ENCODE measurements around the gene RSPH10B2. TPM values are rescaled to one million over a fixed set of nuclear protein-coding genes. Genes with fewer than 3 reads are reported as not detected.
"Not testable (repeated sequence)": the region's sequence is repeated elsewhere in the genome, so short reads cannot be mapped to it uniquely, and the experiment has no call there.

The RSPH10B2 gene
- total RNA-seq, 1 experiment from 2014 or later, result 0.33 TPM

DNA sequence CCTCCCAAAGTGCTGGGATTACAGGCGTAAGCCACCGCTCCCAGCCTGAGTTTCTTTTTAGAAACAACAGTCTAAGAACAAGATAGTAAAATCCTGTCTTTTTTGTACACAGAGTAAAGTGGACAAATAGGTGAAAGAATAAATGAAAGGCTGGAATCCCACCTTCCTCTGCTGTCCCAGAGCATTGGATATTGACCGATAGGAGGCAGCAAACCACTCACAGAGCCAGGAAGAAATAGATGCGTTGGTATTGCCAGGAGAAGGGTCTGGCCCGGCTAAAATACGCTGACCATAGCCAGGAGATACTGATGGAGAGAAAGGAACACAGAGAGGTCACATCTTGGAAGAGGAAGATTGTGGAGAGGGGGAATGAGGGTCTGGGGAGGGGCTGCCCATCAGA, 35.8 kb upstream of the RSPH10B2 start:
- Histone ChIP-seq H3K4me1 (ENCODE audit: insufficient read depth, low read length) (no peaks in the 10 kb centered on the region), H3K4ac (ENCODE audit: low read depth, low read length) (no peak overlapping the region), H3K79me1 (ENCODE audit: insufficient read depth, low read depth, low read length, poor library complexity, severe bottlenecking) (no peaks in the 10 kb centered on the region), H2BK12ac (ENCODE audit: insufficient read length, low read depth, low read length) (no peak overlapping the region), H2BK15ac (ENCODE audit: low read depth, low read length) (no peak overlapping the region), H2BK5ac (ENCODE audit: insufficient read length, low read length) (no peak overlapping the region), H3K9me3 (ENCODE audit: control insufficient read depth, low read depth, low read length) (no peaks in the 10 kb centered on the region), H3T11ph (ENCODE audit: low read length) (no peak overlapping the region), H2AFZ (ENCODE audit: low read length) (no peak overlapping the region), H3K4me2 (ENCODE audit: insufficient read depth, insufficient read length, low read length) (no peak overlapping the region), H2BK20ac (ENCODE audit: low read depth, low read length, poor library complexity, severe bottlenecking) (no peak overlapping the region), H4K20me1 (ENCODE audit: control insufficient read depth, insufficient read depth, insufficient read length) (no peaks in the 10 kb centered on the region), H3K23ac (ENCODE audit: insufficient read length, low read depth, low read length) (no peak overlapping the region), H3K56ac (ENCODE audit: insufficient read length, low read depth, low read length) (no peak overlapping the region), H3K14ac (ENCODE audit: insufficient read depth, low read length) (no peak overlapping the region), H2AK5ac (ENCODE audit: insufficient read length, low read length) (no peak overlapping the region), H3K18ac (ENCODE audit: insufficient read length, low read depth, low read length) (no peak overlapping the region), H2BK120ac (ENCODE audit: low read depth, low read length, poor library complexity, severe bottlenecking) (no peak overlapping the region), H4K8ac (replicated peaks; ENCODE audit: insufficient read length, low read depth, low read length) (no peak overlapping the region), H3K23me2 (ENCODE audit: insufficient read length, low read depth, low read length, poor library complexity, severe bottlenecking) (no peaks in the 10 kb centered on the region), H3K27me3 (ENCODE audit: insufficient read depth, low read length) (no peaks in the 10 kb centered on the region), H3K27ac (ENCODE audit: insufficient read length, low read depth, low read length) (no peak overlapping the region), H4K91ac (ENCODE audit: insufficient read length, low read depth, low read length) (no peak overlapping the region), H3K79me2 (ENCODE audit: insufficient read depth, low read length) (no peaks in the 10 kb centered on the region), H3K9ac (ENCODE audit: extremely low read depth, insufficient read length, low read length) (no peak overlapping the region), H4K5ac (ENCODE audit: insufficient read length, low read depth, low read length) (no peak overlapping the region)
- H3K9me3 Mint-ChIP-seq, result 0 out of 5 replicates have a peak, but pooled peaks cover 0 to 2% of the 10 kb centered on the region in 2 experiments
- WGBS (ENCODE audit: extremely low coverage, insufficient read length, low lambda C conversion rate), result no CpG with 5 or more reads among the region's 6 CpGs
- TF ChIP-seq, protein P1, sequence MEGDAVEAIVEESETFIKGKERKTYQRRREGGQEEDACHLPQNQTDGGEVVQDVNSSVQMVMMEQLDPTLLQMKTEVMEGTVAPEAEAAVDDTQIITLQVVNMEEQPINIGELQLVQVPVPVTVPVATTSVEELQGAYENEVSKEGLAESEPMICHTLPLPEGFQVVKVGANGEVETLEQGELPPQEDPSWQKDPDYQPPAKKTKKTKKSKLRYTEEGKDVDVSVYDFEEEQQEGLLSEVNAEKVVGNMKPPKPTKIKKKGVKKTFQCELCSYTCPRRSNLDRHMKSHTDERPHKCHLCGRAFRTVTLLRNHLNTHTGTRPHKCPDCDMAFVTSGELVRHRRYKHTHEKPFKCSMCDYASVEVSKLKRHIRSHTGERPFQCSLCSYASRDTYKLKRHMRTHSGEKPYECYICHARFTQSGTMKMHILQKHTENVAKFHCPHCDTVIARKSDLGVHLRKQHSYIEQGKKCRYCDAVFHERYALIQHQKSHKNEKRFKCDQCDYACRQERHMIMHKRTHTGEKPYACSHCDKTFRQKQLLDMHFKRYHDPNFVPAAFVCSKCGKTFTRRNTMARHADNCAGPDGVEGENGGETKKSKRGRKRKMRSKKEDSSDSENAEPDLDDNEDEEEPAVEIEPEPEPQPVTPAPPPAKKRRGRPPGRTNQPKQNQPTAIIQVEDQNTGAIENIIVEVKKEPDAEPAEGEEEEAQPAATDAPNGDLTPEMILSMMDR (conservative IDR thresholded peaks at IDR 0.05), result peak; percentile 64
- peaks cover 8 to 13% of the 10 kb centered on the region in 2 experiments; a peak in 2 of 4 replicates for H3K4me1 Mint-ChIP-seq
- no peaks in the 10 kb centered on the region for H3K36me3 Mint-ChIP-seq (ENCODE audit: insufficient read depth in 1 of 3, low read depth in 3 of 3)
- peaks cover 46% of the 10 kb centered on the region for H3K27me3 Mint-ChIP-seq (ENCODE audit: low read depth)
- H3K4me3 Mint-ChIP-seq, result no peak overlapping the region
- H3K27ac Mint-ChIP-seq, result peak overlapping the region in 1 of 3 experiments; percentile 82; a peak in 1 of 7 replicates
- peak; percentile 33 for DNase-seq

DNA sequence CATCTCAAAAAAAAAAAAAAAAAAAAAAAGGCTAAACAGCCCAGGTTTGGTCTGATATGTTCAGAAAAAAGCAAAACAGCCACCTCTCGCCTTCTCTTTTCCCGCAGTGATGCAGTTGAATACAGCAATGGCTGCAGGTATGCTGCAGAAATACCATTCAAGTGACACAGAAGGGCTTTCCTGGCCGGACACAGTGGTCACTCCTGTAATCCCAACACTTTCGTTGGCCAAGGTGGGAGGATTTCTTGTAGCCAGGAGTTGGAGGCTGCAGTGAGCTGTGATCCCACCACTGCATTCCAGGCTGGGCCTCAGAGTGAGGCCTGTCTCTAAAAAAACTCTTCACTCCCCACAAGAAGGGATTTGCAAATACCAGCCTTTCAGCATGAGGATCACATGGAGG, 29.6 kb upstream of the RSPH10B2 start:
- H3K79me2 ChIP-seq (ENCODE audit: insufficient read depth, low read length); H3K9ac ChIP-seq (ENCODE audit: extremely low read depth, insufficient read length, low read length); H2BK12ac ChIP-seq (ENCODE audit: insufficient read length, low read depth, low read length); H4K8ac ChIP-seq (replicated peaks; ENCODE audit: insufficient read length, low read depth, low read length); H2BK5ac ChIP-seq (ENCODE audit: insufficient read length, low read length); H3K36me3 Mint-ChIP-seq (ENCODE audit: insufficient read depth in 1 of 3, low read depth in 3 of 3); H2AK5ac ChIP-seq (ENCODE audit: insufficient read length, low read length); H3K27me3 ChIP-seq (ENCODE audit: insufficient read depth, low read length); H3K4me3 Mint-ChIP-seq; H2BK15ac ChIP-seq (ENCODE audit: low read depth, low read length); H3T11ph ChIP-seq (ENCODE audit: low read length); H4K91ac ChIP-seq (ENCODE audit: insufficient read length, low read depth, low read length); H2AFZ ChIP-seq (ENCODE audit: low read length); H3K23me2 ChIP-seq (ENCODE audit: insufficient read length, low read depth, low read length, poor library complexity, severe bottlenecking); H4K20me1 ChIP-seq (ENCODE audit: control insufficient read depth, insufficient read depth, insufficient read length); H2BK120ac ChIP-seq (ENCODE audit: low read depth, low read length, poor library complexity, severe bottlenecking); H3K9me3 Mint-ChIP-seq; H3K4me2 ChIP-seq (ENCODE audit: insufficient read depth, insufficient read length, low read length); H3K4ac ChIP-seq (ENCODE audit: low read depth, low read length); H3K4me1 ChIP-seq (ENCODE audit: insufficient read depth, low read length); H2BK20ac ChIP-seq (ENCODE audit: low read depth, low read length, poor library complexity, severe bottlenecking); H3K27ac Mint-ChIP-seq; DNase-seq; H3K14ac ChIP-seq (ENCODE audit: insufficient read depth, low read length); H3K27ac ChIP-seq (ENCODE audit: insufficient read length, low read depth, low read length); H3K79me1 ChIP-seq (ENCODE audit: insufficient read depth, low read depth, low read length, poor library complexity, severe bottlenecking); H4K5ac ChIP-seq (ENCODE audit: insufficient read length, low read depth, low read length); H3K56ac ChIP-seq (ENCODE audit: insufficient read length, low read depth, low read length); H3K18ac ChIP-seq (ENCODE audit: insufficient read length, low read depth, low read length); H3K9me3 ChIP-seq (ENCODE audit: control insufficient read depth, low read depth, low read length); H3K23ac ChIP-seq (ENCODE audit: insufficient read length, low read depth, low read length): not testable (repeated sequence)
- H3K4me1 Mint-ChIP-seq, result peaks cover 16 to 23% of the 10 kb centered on the region in 2 experiments
- no CpG with 5 or more reads among the region's 4 CpGs for WGBS (ENCODE audit: extremely low coverage, insufficient read length, low lambda C conversion rate)
- H3K27me3 Mint-ChIP-seq (ENCODE audit: low read depth), result peaks cover 47% of the 10 kb centered on the region

All from H9 (cell line).